ENCODE data around the gene SRP14.

Gene SRP14

DNA sequence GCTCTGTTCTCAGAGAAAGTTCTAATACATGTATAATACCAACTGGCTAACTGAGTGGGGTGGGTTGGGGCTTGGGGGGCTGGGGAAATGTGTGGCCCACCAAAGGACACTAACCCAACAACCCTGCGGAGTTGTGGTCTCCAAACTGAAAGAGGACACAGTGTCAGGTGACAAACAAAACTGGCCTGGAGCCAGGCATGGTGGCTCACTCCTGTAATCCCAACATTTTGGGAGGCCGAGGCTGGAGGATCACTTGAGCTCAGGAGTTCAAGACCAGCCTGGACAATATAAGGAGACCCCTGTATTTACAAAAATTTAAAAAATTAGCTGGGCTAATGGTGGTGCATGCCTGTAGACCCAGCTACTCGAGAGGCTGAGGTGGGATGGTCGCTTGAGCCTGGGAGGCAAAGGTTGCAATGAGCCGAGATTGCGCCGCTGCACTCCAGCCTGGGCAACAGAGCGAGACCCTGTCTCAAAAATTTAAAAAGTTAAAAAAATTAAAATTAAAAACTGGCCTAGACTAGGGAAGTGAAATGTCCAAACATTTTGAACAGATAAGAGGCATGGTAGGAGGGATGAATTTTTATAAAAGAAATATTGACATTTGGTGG is 31.7 kb upstream of the SRP14 start:
- TF ChIP-seq, protein P1, sequence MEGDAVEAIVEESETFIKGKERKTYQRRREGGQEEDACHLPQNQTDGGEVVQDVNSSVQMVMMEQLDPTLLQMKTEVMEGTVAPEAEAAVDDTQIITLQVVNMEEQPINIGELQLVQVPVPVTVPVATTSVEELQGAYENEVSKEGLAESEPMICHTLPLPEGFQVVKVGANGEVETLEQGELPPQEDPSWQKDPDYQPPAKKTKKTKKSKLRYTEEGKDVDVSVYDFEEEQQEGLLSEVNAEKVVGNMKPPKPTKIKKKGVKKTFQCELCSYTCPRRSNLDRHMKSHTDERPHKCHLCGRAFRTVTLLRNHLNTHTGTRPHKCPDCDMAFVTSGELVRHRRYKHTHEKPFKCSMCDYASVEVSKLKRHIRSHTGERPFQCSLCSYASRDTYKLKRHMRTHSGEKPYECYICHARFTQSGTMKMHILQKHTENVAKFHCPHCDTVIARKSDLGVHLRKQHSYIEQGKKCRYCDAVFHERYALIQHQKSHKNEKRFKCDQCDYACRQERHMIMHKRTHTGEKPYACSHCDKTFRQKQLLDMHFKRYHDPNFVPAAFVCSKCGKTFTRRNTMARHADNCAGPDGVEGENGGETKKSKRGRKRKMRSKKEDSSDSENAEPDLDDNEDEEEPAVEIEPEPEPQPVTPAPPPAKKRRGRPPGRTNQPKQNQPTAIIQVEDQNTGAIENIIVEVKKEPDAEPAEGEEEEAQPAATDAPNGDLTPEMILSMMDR (IDR thresholded peaks at IDR 0.05; ENCODE audit: low read depth, low read length), result no peak
- no peak for DNase-seq (ENCODE audit: extremely low read depth, low read depth)

DNA sequence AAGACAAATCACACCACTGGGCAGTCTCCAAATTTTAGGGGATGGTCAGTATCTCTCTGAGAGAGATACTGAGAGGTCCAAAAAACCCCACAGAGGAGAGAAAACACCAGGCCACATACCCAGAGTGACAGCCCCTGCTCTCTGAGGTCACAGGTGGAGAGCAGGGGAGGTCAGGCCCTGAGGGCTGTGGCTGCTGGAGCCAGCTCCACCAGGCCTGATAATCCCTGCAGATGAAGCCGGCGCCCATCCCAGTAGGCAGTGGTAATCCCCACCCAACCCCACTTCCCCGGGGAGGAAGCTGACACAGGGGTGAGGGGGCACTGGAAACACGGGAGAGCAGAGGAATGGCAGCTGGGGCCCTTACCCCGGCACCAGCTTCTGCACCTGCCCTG is 31.2 kb upstream of the SRP14 start:
- no peak for DNase-seq (ENCODE audit: extremely low read depth, low read depth)
- TF ChIP-seq, protein P1 (IDR thresholded peaks at IDR 0.05; ENCODE audit: low read depth, low read length), result no peak

DNA sequence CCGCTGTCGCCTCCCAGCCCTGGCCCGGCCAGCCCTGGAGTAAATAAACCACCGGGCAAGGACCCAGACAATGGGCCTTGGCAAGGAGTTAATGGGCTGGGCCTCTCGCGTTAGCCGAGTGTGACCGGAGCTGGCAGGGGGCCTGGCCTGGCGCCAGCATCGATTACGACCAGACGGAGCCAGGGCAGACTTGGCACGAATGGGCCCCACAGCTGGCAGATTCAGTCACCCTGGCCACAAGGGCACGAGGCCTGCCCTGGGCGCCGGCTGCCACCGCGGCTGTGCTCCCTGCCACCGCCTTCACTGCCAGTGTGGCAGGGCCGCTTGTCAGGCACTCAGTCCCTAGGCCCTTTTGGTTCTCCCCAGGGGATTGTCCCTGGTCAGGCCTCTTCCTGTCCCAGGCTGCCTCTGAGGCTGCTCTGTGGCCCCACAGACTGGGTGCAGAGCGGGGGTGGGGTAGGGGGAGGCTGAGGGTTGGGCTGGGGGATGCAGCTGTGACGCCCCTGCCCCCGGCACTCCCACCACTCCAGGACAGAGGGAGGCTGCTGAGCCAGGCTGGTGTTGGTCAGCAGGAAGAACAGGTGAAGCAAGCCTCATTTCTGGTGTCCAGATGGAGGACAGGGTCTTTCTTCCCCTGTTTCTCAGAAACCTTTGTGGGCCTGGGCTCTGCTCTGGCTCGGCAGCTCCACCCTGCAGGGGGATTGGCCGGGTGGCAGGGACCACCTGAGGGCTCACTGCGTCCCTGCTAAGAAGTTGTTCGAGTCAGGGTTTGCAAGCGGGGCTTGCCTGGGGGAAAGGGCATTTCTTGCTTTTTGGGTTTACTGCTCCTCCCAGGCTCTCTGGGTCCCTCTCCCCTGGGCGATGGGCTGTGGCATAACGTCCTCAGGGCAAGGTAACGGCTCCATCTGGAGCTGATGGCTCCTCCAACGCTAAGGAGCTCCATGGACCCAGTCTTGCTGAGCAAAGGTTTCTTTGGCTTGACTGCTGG is 30.5 kb upstream of the SRP14 start:
- peak; percentile 92 for DNase-seq (ENCODE audit: extremely low read depth, low read depth)
- TF ChIP-seq, protein P1 (IDR thresholded peaks at IDR 0.05; ENCODE audit: low read depth, low read length), result no peak

DNA sequence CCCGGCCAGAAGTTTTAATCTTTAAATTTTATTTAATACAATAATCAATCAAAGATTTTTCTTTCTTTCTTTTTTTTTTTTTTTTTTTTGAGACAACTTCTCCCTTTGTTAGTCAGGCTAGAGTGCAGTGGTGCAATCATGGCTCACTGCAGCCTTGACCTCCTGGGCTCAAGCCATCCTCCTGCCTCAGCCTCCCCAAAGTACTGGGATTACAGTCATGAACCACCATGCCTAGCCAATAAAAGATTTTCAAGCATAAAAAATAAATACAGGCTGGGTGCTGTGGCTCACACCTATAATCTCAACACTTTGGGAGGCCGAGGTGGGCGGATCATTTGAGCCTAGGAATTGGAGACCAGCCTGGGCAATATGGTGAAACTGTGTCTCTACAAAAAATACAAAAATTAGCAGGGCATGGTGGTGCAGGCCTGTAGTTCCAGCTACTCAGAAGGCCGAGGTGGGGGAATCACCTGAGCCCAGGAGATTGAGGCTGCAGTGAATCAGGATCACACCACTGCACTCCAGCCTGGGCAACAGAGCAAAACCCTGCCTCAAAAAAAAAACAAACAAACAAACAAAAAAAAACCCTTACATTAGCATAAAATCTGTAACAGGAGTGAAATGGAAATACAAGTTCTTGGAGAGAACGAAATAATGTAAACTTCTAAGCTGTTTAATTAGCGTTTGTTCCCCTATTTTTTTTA is 29.1 kb upstream of the SRP14 start:
- TF ChIP-seq, protein P1 (IDR thresholded peaks at IDR 0.05; ENCODE audit: low read depth, low read length), result no peak

DNA sequence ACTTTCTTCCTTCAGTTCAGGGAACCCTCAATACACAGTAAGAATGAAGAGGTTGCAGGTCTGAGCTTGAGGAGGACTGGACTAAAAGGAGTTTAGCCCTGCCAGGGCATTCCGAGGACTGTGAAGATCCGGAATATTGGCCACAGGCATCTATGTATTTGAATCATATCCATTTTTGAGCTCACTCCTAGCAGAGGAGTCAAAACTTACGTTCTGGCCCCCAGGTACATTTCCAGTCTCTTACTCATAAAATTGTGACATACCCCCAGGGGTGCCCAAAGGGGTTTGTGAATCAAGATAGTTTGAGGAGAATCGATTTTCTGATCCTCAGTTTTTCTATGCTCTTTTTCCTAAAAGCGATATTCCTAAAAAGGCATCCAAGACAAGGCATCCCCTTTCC is 27.6 kb upstream of the SRP14 start:
- TF ChIP-seq, protein P1 (IDR thresholded peaks at IDR 0.05; ENCODE audit: low read depth, low read length), result no peak
- DNase-seq (ENCODE audit: extremely low read depth, low read depth), result no peak

More for the DNA sequence above, 29.1 kb upstream of the SRP14 start:
- DNase-seq (ENCODE audit: extremely low read depth, low read depth), result no peak

DNA sequence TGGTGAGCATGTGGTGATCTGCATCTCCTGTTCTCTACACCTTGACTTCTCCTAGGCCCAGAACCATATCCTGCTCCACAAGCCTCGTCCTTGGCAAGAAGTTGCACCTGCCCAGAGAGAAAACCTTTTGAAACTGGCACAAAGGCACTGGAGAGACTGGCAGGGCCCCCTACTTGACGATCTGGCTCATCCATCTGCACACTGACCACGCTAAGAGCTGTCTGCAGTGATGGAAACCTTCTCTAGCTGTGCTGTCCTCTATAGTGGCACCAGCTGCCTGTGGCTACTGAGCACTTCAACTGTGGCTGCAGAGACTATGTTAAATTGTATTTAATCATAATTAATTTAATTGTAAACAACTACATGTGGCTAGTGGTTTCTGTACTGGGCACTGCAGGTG is 26.2 kb upstream of the SRP14 start:
- TF ChIP-seq, protein P1 (IDR thresholded peaks at IDR 0.05; ENCODE audit: low read depth, low read length), result no peak
- no peak for DNase-seq (ENCODE audit: extremely low read depth, low read depth)
